Skeletal muscle satellite cell (primary cell): Measurements from ENCODE around the gene TMEM242.

Source experiments
- H3K27me3 ChIP-seq: 2 replicates; pipeline ENCODE4 v1.7.0; 2013; ENCODE audit warnings: low read length; ENCODE audit not compliant: control insufficient read depth, insufficient read depth
- H3K36me3 ChIP-seq: 2 replicates; pipeline ENCODE4 v1.7.0; 2013; ENCODE audit warnings: mild to moderate bottlenecking, control low read depth, low read length; ENCODE audit not compliant: insufficient read depth
- H3K4me1 ChIP-seq: 2 replicates; pipeline ENCODE4 v1.7.0; 2013; ENCODE audit warnings: low read length; ENCODE audit not compliant: control insufficient read depth, insufficient read depth
- H3K4me2 ChIP-seq: 2 replicates; pipeline ENCODE4 v1.7.0; 2013; ENCODE audit warnings: mild to moderate bottlenecking, low read length
- H3K4me3 ChIP-seq: 2 replicates; pipeline ENCODE4 v1.7.0; 2013; ENCODE audit warnings: low read length
- H3K9ac ChIP-seq: 2 replicates; pipeline ENCODE4 v1.7.0; 2013; ENCODE audit warnings: mild to moderate bottlenecking, low read depth, low read length, moderate library complexity
- H3K9me3 ChIP-seq: replicated peaks from 2 replicates; pipeline ENCODE4 v1.7.0; 2013; ENCODE audit warnings: mild to moderate bottlenecking, control low read depth, low read length

Gene TMEM242

GRCh38 chr6:157244780-157245179, 78.5 kb downstream of the TMEM242 start:
- H3K4me2 ChIP-seq = no peak overlapping the region
- peaks cover 9% of the 10 kb centered on the region for H3K27me3 ChIP-seq
- no peaks in the 10 kb centered on the region for H3K9me3 ChIP-seq
- no peaks in the 10 kb centered on the region for H3K36me3 ChIP-seq
- peaks cover 25% of the 10 kb centered on the region for H3K4me1 ChIP-seq
- H3K4me3 ChIP-seq = no peak overlapping the region
- no peak overlapping the region for H3K9ac ChIP-seq

GRCh38 chr6:157244175-157244574, 79.1 kb downstream of the TMEM242 start:
- Histone ChIP-seq H3K9ac (no peak overlapping the region), H3K4me2 (peak overlapping the region; percentile 26), H3K4me1 (peaks cover 26% of the 10 kb centered on the region), H3K27me3 (peaks cover 4% of the 10 kb centered on the region), H3K4me3 (no peak overlapping the region), H3K36me3 (no peaks in the 10 kb centered on the region), H3K9me3 (no peaks in the 10 kb centered on the region)

- peaks cover 4% of the 10 kb centered on the region for H3K27me3 ChIP-seq
- no peaks in the 10 kb centered on the region for H3K9me3 ChIP-seq
- H3K4me3 ChIP-seq = no peak overlapping the region
- H3K36me3 ChIP-seq = no peaks in the 10 kb centered on the region
- H3K4me2 ChIP-seq = no peak overlapping the region
- H3K9ac ChIP-seq = no peak overlapping the region
- H3K4me1 ChIP-seq = peaks cover 26% of the 10 kb centered on the region
Observed at GRCh38 chr6:157242791-157243190, 80.5 kb downstream of the TMEM242 start.

- no peaks in the 10 kb centered on the region for H3K9me3 ChIP-seq
- H3K4me2 ChIP-seq = peak overlapping the region; percentile 79
- H3K36me3 ChIP-seq = no peaks in the 10 kb centered on the region
- H3K4me3 ChIP-seq = peak overlapping the region; percentile 54
- H3K9ac ChIP-seq = no peak overlapping the region
- peaks cover 32% of the 10 kb centered on the region for H3K4me1 ChIP-seq
- H3K27me3 ChIP-seq = peaks cover 5% of the 10 kb centered on the region
Observed at GRCh38 chr6:157240960-157241311, 82.4 kb downstream of the TMEM242 start.

- peak overlapping the region; percentile 54 for H3K4me3 ChIP-seq
- H3K9me3 ChIP-seq = no peaks in the 10 kb centered on the region
- H3K27me3 ChIP-seq = peaks cover 11% of the 10 kb centered on the region
- peak overlapping the region; percentile 58 for H3K9ac ChIP-seq
- H3K4me1 ChIP-seq = peaks cover 36% of the 10 kb centered on the region
- H3K36me3 ChIP-seq = no peaks in the 10 kb centered on the region
- H3K4me2 ChIP-seq = peak overlapping the region; percentile 79
Observed at GRCh38 chr6:157240059-157240959, 83.0 kb downstream of the TMEM242 start.

GRCh38 chr6:157239671-157240058, 83.7 kb downstream of the TMEM242 start:
- H3K4me2 ChIP-seq = peak overlapping the region; percentile 79
- peaks cover 36% of the 10 kb centered on the region for H3K4me1 ChIP-seq
- H3K4me3 ChIP-seq = no peak overlapping the region
- no peak overlapping the region for H3K9ac ChIP-seq
- H3K27me3 ChIP-seq = peaks cover 15% of the 10 kb centered on the region
- H3K9me3 ChIP-seq = no peaks in the 10 kb centered on the region
- no peaks in the 10 kb centered on the region for H3K36me3 ChIP-seq
